ENCODE data around the gene PSMB8.

PSMB8 gene

DNA sequence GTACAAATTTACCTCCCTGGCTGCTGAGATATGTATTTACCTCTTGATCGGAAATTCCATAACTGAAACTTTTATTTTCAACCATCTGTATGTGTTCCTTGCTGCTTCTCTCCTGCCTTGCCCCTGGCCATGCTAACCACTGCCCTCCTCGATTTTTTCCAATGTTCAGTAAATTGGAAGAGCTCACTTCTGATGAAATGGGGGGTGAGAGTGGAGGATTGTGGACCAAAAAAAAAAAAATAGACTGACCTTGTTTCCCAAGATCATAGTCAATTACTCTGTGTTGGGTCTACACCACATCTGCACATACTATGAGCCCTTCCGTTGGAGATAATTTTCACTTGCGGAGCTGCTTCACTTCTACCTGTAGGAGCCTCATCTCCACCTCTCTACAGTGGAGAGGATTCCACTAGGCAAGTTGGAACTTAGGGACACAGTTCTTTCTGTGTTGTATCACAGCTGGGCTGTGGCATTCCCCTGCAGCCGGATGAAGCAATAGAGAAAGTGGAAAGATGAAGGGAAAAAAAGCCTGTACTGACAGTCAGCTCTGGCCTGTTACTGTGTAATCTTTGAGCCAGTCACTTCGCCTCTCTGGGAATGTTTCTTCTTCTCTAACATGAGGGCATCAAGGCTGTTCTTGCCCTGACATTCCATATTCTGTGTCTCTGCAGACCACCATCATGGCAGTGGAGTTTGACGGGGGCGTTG, 11.8 kb upstream of the PSMB8 start:
- DNase-seq (ENCODE audit: low read depth), result no peak

DNA sequence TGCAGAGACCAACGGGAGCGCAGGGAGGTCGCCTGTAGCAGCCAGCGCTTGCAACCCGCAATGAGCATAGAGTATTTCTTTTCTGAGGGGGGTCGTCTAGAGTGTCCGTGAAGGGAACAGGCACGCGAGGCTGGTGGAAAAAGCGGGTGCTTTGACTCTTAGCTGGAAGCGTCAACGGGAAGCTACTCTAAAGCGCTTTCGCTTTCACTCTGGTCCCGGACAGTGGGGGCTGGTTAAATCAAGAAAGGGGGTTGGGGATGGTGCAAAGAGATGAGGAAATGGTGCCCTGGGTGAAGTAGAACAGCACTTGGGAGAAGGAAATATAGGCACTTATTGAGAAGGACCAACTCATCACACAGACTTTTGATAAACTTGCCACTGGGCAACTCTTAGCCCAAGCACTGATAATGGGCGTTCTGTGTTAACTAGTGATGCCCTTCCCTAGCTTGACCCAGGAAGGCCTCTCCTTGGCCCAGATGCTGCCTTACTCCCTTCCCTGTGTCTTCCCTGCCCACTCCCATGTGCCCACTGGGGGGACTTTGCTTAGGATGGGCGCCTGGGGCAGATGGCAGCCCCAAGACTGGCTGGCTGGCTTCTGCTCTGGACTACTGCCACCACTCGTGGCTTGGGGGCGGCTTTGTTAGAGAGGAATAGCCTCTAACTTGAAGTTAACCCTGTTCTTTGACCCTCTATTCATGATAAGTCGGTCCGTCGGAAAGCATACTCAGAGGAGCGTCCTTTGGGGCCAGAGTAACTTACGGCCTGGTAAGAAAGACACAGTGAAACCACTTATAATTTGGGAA, 10.7 kb upstream of the PSMB8 start:
- peak; percentile 41 for DNase-seq (ENCODE audit: low read depth)

DNA sequence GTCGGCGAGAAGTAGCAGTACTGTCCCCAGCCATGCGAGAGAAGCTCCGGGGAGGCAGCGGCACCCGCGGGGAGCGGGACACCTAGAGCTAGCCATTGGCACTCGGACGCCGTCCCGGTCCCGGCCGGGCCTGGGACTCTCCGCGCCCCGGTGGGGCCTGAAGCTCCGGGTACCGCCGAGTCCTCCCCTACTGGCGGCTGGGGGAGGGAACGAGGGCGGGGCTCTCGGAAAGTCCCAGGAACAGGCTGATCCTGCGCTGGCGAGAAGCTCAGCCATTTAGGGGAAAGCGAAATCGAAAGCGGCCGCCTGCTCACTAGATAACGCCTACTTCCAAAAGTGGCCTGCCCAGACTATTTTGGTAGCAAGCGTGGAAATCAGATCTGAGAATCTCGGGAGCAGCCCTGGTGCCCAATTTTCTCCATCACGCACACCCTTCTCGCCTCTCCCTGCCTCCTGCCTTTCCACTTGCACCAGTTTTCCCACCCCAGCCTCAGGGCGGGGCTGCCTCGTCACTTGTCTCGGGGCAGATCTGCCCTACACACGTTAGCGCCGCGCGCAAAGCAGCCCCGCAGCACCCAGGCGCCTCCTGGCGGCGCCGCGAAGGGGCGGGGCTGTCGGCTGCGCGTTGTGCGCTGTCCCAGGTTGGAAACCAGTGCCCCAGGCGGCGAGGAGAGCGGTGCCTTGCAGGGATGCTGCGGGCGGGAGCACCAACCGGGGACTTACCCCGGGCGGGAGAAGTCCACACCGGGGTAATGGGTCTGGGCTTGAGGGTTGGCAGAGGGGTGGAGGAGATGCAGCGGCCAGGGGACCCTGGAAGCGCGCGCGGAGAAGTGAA, 9.9 kb upstream of the PSMB8 start, which contains the start of the genes PSMB9 and TAP1:
TSS of gene PSMB9 (plus strand) at position 652 of the 835 bp plus-strand sequence. CDS start at position 690, 38 bp downstream.
TSS of gene TAP1 (minus strand) at position 164 of the 835 bp plus-strand sequence. CDS start at position 96, 68 bp downstream.
- peak; percentile 89 for DNase-seq (ENCODE audit: low read depth)

DNA sequence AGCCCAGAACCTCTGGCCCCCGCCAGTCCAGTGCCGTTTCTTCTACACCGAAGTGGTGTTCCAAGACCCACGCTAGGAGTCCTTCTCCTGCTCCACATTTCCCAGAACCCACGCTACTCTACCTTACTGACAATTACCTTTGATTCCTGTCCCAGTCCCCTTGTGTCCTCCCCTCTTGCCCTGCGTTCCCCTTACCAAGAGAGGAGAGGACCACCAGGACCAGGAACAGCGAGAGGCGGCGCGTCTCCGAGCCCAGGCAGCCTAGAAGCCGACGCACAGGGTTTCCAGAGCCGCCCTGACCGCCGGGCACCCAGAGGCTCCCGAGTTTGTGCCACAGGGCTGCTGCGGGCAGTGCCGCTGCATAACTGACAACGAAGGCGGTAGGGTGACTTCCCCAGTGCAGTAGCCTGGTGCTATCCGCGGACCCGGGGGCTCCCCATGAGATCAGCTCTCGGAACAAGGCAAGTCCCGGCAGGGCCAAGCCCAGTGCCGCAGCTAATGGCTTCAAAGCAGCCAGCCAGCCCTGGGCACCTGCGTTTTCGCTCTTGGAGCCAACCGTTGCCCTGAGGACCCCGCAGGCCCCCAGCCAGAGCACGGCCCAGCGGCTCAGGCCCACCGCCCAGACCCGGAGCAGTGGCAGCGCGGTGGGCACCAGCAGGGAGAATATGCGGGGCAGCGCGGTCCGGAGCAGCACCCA, 9.1 kb upstream of the PSMB8 start:
- no peak for DNase-seq (ENCODE audit: low read depth)

DNA sequence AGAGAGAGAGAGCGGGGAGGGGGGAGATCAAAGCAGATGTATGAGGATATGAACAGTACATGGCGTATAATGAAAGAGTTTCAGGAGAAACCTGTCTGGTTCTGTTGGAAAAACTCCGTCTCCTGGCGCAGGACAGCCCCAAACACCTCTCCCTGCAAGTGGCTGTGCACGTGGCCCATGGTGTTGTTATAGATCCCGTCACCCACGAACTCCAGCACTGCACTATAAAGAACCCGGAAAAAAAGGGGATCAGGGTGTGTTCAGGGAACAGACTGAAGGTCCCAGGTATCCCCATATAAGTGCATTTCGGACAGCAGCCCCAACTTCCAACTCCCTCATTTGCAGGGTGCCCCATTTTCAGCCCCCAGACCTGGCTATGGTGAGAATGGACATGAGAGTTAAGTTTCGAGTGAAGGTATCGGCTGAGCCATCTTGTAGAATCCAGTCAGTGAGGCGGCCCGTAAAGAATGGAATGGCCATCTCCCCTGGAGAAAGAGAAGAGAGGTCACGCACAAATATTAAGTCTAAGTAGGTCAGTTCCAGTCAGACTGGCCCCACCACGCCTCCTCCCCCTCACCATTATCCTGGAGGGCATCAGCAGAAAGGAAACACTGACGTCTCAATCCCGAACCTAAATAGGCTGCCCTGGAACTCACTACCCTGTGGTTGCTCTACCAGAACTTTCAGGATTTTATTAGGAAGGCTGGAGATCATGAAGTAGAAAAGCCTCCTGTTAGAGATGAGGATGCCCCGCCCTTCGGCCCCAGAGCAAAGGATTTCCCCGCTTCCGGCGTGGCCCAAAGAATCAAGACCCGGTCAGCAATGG, 8.4 kb upstream of the PSMB8 start:
- DNase-seq (ENCODE audit: low read depth), result no peak

DNA sequence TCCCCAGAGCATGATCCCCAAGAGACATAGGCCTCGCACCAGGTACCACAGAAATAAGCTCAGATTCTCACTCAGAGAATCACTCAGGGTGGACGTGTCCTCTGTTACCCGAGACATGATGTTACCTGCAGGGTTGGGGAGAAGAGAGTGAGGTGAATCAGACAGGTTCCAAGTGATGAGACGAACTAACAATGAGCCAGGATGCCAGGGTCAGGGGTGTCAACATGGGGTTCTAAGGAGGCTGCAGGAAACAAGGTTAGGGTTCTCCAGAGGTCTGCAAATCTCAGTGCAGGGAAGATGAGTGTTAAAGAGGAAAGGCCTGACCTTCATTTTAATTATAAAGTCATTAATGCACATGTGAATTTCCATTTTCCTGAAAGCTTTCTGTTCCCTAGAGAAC, 7.2 kb upstream of the PSMB8 start:
- DNase-seq (ENCODE audit: low read depth), result no peak

DNA sequence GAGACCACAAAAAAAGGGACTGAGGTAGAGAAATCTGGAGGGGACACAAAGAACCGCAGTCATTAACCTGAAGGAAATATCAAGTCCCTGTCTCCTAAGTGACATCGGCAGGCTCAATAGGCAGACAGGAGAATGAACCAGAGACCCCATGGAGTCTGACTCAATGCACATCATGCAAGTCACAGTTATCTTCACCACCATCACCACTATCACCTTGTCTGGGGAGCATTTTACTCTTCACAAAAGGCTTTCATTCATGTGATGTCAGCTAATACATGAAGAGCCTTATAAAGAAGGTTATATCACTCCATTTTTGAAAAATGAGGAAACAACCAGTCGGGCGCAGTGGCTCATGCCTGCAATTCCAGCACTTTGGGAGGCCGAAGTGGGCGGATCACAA, 5.3 kb upstream of the PSMB8 start:
- no peak for DNase-seq (ENCODE audit: low read depth)

DNA sequence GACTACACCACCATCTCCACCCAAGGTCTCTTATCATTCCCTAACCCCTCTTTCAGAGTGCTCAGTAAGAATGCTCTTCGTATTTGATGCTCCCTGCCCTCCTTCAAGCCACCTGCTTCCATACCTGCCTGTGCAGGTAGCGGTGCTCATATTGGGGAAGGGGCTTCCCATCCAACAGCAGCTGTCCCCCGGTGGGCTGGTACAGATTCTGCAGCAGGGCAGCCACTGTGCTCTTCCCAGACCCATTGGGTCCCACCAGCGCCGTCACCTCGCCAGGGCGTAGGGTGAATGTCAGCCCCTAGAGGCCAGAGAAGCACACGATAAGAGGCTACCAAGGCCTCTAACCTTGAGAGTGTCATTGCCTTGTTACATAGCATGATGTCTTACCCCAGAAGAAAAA, 3.9 kb upstream of the PSMB8 start:
- no peak for DNase-seq (ENCODE audit: low read depth)

DNA sequence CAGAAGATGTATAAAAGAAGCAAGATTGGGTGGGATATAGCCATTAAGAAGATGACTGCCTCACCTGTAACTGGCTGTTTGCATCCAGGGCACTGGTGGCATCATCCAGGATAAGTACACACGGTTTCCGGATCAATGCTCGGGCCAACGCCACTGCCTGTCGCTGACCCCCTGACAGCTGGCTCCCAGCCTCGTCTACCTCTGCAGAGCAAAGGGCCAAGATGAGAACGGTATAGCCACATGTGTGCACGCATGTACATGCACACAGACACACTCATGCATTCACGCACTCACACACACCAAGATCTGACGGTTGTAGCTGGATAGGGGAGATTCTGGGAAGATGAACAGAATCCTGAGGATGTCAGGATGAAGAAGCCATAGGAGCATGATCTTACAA, 3.2 kb upstream of the PSMB8 start:
- DNase-seq (ENCODE audit: low read depth), result no peak

DNA sequence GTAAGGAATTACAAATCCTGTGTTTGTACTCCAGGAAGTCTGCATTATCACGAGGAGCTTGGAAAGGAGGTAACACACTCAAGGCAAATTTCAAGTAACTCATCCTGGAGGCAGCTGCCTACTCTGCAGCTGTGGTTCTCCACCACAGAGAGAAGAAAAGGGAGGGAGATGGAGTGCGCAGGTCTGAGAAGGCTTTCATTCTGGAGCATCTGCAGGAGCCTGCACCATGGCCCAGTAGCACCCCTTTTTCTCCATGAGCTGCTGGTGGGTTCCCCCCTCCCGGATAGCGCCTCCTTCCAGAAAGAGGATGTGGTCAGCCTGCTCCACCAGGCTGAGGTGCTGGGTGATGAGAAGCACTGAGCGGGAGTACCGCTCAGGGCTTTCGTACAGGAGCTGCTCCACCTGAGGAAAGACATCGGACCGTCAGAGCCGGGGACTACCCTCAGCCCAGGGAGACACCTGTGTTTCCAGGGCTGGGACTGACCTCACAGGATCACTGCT, 1.6 kb upstream of the PSMB8 start:
- DNase-seq (ENCODE audit: low read depth), result no peak

DNA sequence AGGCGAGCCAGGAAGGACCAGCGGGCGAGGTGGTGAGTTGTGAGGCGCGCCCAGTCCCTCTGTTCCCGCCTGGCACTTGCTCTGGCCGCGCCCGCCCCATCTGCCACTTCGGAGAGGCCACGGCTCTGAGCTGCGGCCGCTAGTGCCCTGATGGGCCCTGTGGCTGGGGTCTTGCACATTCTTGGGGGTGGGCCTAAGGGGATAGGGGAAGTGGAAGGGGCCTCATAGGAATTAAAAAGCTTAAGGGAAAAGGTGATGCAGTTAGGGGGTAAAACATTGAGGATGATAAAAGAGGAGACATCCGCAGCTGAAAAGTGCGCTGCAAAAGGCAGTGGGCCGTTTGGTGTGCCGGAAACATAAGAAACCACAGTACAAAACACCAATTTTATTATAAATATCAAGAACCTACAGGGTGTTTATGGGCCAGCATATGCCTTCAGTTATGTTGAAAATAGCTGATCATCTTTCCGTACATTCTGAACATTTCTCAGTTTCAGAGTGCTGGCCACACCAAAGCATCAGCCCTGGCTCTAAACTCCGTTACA, 1.1 kb upstream of the PSMB8 start:
- DNase-seq (ENCODE audit: low read depth), result no peak

DNA sequence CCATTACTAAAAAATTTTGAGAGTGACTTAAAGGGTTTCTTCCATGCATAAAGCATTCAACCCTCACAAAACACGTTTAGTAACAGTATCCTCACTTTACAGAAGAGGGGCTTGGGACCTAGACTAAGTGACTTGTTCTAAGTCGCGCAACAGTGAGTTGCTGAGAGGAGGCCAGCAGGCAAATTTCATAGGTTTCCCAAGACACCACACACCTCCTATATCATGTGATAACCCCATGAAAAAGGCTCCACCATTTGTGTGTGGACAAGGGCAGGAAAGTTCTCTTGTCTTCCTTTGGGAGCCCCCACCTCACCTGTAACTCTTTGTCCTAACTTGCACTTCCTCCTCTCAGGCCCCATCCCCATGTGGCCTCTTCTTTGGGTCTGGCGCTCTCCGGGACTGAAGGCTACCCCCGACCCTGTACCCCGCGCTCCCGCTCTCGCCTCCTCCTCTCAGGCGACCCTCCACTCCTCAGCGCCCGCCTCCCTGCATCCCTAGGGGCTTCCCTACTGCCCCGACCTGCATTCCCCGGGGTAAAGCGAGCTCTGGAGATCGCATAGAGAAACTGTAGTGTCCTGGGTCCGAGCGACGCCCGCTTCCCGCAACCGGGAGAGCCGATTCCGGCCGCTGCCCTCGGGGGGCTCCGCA, 392 bp downstream of the PSMB8 start:
- no peak for DNase-seq (ENCODE audit: low read depth)

DNA sequence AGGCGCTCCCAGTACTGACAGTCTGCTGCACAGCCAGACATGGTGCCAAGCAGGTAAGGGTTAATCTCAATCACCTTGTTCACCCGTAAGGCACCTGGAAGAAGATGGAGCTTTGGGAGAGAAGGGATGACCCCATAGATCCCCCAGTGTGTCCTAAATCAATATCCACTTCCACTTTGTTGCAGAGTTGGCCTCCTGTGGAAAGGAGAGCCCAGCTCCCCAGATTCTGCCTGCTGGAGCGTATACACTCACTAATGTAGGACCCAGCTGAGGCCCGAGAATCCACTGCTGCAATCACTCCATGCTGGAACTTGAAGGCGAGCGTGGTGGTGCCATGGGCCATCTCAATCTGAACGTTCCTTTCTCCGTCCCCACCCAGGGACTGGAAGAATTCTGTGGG, 1.2 kb downstream of the PSMB8 start:
- DNase-seq (ENCODE audit: low read depth), result no peak

DNA sequence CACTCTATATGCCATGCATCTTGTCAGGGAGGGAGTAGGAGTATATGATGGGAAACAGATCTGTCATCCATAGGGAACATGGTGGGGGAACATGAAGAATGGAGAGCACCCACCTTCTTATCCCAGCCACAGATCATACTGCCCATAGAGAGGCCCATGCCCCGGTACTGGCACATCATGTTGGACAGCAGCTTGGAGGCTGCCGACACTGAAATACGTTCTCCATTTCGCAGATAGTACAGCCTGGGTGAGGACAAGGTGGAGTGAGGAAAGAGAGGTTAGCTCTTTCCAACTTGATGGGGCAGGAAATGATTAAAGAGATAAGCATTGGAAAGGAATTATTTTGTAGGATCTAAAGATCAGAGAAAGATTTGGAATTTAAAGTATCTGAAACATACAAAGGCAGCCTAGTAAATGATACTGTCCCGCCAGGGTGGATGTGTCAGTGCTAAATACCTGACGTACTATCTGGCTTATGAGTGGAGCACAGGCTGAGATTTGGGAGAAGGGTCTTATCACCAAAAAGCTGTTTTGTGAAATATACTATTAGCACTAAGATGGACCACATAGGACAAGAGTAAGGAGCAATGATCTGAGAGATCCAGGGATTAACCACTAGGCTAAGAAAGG, 1.7 kb downstream of the PSMB8 start:
- DNase-seq (ENCODE audit: low read depth), result no peak

DNA sequence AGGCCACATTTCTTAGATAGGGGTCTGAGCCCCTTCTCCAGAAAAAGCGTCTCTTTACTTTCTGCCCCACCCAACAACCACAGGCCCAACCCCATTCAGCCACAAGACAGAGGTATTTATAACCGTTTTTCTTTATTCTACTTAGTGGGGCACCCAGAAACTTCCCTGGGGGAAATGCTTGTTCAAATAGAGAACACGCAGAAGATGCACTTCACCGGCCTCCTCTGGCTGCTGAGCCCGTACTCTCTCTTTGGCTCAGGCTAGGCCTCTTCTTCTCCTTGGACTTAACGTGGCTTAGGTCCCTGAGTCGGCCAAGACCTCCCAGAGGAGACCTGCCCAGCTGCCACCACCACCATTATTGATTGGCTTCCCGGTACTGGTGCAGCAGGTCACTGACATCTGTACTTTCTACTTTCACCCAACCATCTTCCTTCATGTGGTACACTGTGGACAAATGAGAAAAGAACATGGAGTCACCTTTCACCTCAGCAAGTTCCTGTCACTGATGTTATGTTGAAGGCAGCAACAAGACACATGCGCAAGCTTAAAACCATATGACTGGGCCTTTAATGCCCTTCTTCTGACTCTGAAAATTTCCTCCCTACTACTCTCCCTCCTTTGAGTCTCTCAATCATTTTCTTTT, 3.1 kb downstream of the PSMB8 start:
- no peak for DNase-seq (ENCODE audit: low read depth)

DNA sequence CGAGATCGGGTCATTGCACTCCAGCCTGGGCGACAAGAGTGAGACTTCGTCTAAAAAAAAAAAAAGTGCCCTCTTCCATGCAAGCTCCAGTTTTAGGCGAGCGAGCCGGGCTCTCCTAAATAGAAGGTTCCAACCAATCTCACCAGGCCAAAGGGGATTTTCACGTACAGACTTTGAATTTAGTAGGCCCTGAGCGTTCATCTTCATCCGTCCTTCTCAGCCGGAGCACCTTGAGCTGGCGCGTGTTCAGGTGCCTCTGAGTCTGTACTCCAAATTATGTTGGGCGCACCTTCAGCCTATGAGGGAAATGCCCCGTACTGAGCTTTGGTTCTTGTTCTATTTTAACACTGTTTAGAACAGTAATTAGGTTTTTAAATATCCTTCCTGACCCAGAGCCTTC, 4.5 kb downstream of the PSMB8 start:
- DNase-seq (ENCODE audit: low read depth), result no peak

DNA sequence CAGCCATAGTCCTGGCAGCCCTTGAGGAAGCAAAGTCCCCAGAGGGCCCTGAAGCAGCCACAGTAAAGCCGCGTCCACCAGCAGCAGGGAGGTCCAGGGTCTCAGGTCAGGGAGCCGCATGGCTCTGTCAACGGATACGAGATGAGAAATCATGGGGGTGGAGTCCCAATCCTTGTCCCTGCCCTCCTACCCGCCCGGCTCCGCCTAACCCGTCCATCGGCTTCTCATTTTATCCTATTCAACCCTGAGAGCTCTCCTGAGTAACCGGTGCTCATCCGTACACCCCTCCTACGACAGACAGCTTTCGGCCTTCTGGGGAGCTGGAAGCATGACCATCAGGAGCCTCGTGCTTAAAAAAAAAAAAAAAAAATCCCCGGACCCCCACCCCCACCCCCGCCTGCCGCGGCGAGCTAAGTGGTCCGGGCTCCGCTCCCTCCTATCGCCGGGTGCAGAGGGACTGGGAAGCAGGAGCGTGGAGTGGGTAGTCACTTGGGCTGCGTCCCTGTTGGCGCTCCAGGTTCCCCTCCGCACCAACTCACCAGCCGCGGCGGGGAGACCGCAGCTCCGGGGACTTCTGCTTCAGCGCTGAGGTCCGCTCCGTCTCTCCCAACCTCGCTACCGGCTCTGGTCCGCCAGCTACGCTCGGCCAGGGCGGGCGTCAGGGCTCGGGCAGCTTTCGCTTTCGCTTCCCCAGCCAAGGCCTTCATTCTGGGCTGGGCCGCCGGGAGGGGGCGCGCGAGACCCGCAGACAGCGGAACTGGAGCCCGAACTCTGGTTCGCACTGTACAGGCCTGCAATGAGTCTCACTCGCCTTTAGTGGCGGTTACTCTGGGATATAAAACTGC, 5.5 kb downstream of the PSMB8 start, which contains the start of gene TAP2:
TSS of gene TAP2 (minus strand) at position 626 of the 845 bp plus-strand sequence. CDS start at position 120, 506 bp downstream.
- DNase-seq (ENCODE audit: low read depth), result peak; percentile 96

DNA sequence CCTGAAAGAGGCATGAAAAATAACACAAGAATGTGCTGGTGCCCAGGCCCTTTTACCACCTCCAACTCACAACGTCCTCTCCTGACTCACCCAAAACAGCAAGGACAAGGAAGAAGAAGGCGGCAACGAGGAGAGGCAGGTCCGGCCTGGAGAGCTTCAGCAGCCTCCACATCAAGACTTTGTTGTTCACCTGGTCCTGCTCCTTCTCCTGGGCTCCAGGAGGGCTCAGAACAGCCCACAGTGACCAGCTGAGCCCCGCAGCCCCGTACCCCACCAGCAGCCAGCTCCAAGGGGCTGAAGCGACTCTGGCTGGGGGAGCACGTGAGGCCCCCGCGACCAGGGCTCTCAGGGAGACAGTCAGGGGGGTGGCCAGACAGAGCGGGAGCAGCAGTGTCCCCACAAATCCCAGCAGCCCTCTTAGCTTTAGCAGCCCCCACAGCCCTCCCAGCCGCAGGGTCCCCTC, 6.2 kb downstream of the PSMB8 start:
- DNase-seq (ENCODE audit: low read depth), result no peak
